Suprapubic skin (tissue), 4 donors: ENCODE measurements around the gene KLHL17.

Experiments used
- EP300 ChIP-seq: sonication (generic); formaldehyde crosslinking; IDR thresholded peaks from one replicate; pipeline ENCODE4 v1.6.1; 2017; ENCODE audit warnings: antibody characterized with exemption
- POLR2A ChIP-seq, 2 donors: fragments of 450-650 bp; IDR thresholded peaks; one replicate each; pipeline ENCODE4 v1.6.1; 2017; ENCODE audit warnings: antibody characterized with exemption in 2 of 2, mild to moderate bottlenecking in 2 of 2, moderate library complexity in 2 of 2
- POLR2AphosphoS5 ChIP-seq, 3 donors: sonication (generic); formaldehyde crosslinking; IDR thresholded peaks; one replicate each; pipeline ENCODE4 v1.6.1; 2017; ENCODE audit warnings: antibody characterized with exemption in 3 of 3
- TF ChIP-seq, protein P1 (sequence below), 2 donors: fragments of 200-600 bp in 1 of 2; fragments of 450-650 bp in 1 of 2; sonication (generic) in 1 of 2; IDR thresholded peaks; one replicate each; pipeline ENCODE4 v1.5.1; 2016 to 2019; ENCODE audit warnings: antibody characterized with exemption in 2 of 2, mild to moderate bottlenecking in 1 of 2, moderate library complexity in 1 of 2

DNA sequence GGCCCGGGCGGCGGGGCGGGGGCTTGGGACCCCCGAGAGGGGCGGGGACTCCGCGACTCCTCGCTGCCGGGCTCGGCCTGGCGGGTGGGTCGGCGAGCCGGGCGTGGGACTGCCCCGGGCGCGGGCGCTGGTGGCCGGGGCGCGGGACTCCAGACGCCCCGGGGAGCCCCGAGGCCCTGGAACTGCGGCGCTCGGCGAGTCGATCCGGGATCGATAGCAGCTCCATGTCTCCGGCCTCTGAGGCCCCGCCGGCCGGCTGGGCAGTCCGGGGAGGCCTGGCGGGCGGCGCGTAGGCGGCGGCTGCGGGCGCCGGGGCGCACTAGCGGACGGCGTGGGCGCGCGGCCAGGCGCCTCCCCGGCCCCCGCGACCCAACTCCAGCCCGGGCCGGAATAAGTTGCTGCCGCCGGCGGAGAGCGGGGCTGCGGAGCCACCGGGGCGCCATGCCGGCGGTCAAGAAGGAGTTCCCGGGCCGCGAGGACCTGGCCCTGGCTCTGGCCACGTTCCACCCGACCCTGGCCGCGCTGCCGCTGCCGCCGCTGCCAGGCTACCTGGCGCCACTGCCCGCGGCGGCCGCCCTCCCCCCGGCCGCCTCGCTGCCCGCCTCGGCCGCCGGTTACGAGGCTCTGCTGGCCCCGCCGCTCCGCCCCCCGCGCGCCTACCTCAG, 36.3 kb upstream of the KLHL17 start:
- TF ChIP-seq, protein P1, sequence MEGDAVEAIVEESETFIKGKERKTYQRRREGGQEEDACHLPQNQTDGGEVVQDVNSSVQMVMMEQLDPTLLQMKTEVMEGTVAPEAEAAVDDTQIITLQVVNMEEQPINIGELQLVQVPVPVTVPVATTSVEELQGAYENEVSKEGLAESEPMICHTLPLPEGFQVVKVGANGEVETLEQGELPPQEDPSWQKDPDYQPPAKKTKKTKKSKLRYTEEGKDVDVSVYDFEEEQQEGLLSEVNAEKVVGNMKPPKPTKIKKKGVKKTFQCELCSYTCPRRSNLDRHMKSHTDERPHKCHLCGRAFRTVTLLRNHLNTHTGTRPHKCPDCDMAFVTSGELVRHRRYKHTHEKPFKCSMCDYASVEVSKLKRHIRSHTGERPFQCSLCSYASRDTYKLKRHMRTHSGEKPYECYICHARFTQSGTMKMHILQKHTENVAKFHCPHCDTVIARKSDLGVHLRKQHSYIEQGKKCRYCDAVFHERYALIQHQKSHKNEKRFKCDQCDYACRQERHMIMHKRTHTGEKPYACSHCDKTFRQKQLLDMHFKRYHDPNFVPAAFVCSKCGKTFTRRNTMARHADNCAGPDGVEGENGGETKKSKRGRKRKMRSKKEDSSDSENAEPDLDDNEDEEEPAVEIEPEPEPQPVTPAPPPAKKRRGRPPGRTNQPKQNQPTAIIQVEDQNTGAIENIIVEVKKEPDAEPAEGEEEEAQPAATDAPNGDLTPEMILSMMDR (IDR thresholded peaks at IDR 0.05) = no peak
- TF ChIP-seq POLR2AphosphoS5 (IDR thresholded peaks at IDR 0.05) (no peak), POLR2A (IDR thresholded peaks at IDR 0.05) (no peak), EP300 (no peak)
